GM19043 (cell line): ENCODE data around the gene GRK3.
"Not testable (repeated sequence)": the region's sequence is repeated elsewhere in the genome, so short reads cannot be mapped to it uniquely, and the experiment has no call there.

ENCODE experiments used
- ATAC-seq: cut with Tn5 transposase; IDR thresholded peaks from one replicate; pipeline ENCODE4 v1.9.1; 2021; ENCODE audit warnings: low read depth; ENCODE audit not compliant: unreplicated experiment

Gene GRK3

DNA sequence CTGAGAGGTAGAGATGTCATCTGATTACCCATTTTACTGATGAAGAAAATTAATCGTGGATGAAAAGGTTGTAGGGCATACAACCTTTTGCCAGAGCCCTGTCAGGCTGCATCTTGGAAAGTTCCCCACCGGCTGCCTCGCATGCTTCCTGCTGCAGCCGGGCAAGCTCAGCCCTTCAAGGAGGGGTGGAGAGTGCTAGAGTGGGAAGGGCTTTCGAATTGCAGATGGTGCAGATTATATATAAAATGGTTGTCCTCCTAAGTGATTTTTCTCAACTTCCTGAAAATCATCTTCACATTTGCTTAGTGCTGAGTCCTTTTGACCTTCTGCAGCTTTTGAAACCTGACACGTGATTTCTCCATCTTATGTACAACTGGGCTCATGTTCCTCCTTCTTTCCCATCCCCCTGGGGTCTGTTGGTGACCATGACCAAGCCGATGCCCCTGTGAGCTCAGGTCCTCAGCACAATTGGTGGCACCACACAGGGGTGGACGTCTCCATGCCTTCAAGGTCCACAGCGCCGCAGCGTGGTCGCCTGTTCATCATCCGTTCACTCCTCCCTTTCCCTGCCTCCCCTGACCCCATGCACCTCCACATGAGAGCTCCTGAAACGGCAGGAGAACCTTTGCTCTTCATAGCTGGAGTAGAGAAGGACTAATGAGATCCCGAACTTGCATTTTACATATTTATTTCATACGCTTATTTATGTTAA, 129.9 kb downstream of the GRK3 start:
- no peak for ATAC-seq

- no peak for ATAC-seq
These were observed 130.7 kb downstream of the GRK3 start for GRCh38 chr22:25695146-25695545.

DNA sequence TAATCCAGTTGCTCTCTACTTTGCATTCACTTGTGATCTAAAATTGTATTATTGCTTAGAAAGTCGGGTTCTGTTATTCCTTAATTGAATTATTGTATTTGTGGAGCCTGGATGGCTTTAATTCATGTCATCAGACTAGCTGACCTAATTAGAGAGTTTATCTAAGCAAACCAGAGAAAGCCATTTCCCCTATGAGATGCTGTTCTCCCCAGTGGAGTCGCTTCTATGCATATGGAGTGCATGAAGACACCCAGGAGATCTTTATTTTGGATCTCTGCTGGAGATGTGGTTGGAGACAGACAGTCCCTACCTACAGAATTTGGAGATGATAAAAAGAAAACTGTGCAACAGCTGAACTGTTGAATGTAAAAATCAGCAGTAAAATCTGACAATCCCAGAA, 132.3 kb downstream of the GRK3 start:
- no peak for ATAC-seq

DNA sequence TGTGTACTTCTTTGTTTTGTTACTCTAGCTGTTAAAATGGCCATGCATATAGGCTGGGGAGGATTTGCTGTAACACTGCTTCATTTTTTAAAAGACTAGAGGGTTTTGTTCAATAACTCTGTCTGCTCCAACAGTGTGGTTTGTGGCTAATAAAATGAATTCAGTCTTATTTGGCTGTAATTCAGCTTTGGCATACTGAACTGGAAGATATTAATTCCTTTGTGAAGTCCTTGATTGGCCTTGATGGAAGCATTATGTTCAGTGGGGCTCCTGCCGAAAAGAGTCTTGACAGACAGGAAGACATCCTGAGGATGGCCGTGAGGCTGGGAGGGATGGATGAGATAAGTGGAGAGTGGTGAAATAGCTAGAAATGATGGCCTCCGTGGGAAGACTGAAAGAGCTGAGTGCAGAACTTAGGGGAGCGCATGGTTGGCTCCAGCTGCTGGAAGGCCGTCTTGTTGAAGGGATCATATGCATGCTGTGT, 132.7 kb downstream of the GRK3 start:
- no peak for ATAC-seq

DNA sequence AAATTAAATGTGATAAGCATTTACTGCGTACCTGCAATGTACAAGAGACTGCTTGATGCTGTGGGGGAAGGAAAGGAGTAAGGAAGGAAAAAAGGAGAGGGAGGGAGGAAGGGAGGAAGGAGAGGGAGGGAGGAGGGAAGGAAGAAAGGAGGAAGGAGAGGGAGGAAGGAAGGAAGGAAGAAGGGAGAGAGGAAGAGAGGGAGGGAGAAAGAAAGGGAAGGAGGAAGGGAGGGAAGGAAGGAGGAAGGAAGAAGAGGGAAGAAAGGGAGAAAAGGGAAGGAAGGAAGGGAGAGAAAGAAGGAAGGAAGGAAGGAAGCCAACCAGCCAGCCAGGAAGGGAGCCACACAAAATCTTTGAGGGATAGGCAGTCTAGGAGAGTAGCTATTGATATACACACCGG, 133.5 kb downstream of the GRK3 start:
- ATAC-seq: no peak

GRCh38 chr22:25698461-25698860, 134.0 kb downstream of the GRK3 start:
- no peak for ATAC-seq

- ATAC-seq: no peak
These were observed 134.5 kb downstream of the GRK3 start for GRCh38 chr22:25698978-25699377.

DNA sequence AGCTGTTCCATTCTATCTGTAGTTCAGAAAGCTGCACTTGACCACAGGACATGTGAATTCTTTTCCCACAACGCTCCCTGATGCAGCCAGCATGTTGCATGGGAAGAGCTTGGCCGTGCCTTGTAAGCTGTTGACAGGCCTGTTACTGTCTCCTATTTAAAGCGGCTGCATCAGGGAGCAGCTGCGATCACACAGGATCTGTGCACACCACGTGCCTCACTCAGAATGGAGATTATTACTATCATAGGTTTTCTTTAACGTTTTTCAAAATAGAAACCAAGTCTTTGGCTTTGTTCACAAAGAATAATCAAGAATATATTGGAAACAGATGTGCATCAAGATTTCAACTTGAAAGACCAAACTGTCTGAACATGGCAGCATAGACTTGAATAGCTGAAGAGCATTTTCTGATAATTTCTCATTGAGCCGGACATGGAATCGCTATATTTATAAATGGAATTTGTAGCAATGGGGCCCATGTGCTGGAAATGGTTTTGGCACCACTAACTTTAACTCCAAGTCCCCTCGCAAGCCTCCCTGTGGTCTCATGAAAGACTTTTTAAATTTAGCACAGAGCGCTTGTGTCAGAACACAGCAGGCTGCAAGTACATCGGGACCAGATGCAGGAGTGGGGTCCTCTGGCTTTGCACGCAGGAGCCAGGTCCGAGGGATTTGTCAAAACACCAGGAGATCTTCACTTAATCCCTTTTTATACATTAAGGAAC, 136.7 kb downstream of the GRK3 start:
- ATAC-seq: no peak

GRCh38 chr22:25702040-25702439, 137.6 kb downstream of the GRK3 start:
- ATAC-seq: no peak

GRCh38 chr22:25702571-25703167, 138.2 kb downstream of the GRK3 start:
- no peak for ATAC-seq

GRCh38 chr22:25704701-25705100, 140.2 kb downstream of the GRK3 start:
- ATAC-seq: no peak

- no peak for ATAC-seq
These were observed 141.7 kb downstream of the GRK3 start for GRCh38 chr22:25706197-25706596.

GRCh38 chr22:25708430-25708829, 144.0 kb downstream of the GRK3 start:
- ATAC-seq: not testable (repeated sequence)

DNA sequence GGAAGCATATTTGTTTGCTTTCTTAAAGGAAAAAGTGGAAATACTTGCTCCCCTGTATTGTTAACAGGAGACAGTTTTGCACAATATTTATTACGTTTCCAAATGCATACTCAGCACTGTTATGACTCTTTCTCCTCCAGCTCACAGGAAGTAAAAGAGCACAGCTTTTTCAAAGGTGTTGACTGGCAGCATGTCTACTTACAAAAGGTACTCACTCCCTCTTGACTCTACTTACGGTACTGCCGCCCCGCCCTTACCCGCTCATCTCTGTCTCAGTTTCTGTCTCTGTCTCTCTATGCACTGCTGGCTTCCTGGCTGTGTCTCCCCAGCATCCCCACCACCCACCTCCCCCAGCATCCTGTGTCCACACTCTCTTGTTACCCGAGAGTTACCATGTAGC, 145.3 kb downstream of the GRK3 start:
- ATAC-seq: no peak

GRCh38 chr22:25710501-25710900, 146.0 kb downstream of the GRK3 start:
- ATAC-seq: no peak

GRCh38 chr22:25711491-25711890, 147.0 kb downstream of the GRK3 start:
- no peak for ATAC-seq

- ATAC-seq: no peak
These were observed 148.4 kb downstream of the GRK3 start for GRCh38 chr22:25712661-25713400.

GRCh38 chr22:25714070-25714469, 149.6 kb downstream of the GRK3 start:
- ATAC-seq: no peak

DNA sequence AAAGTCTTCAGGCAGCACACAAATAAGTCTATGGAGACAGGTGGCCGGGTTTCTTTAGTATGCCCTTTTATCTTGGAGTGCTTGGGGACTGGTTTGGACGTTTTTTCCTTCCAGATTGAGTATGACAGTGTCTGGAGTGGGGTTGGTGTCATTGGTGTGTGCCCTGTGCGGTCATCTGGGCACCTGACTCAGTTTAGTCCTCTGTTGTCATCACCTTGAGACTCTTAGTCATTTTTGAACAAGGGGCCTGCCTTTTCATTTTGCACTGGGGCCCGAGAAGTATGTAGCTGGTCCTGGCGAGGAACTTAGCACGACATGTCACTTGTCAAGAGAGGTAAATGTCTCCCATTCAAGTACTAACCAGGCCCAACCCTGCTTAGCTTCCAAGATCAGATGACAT, 150.3 kb downstream of the GRK3 start:
- no peak for ATAC-seq

- no peak for ATAC-seq
These were observed 152.2 kb downstream of the GRK3 start for GRCh38 chr22:25716637-25717036.
